ENCODE data around the gene KCTD6.

Gene KCTD6

DNA sequence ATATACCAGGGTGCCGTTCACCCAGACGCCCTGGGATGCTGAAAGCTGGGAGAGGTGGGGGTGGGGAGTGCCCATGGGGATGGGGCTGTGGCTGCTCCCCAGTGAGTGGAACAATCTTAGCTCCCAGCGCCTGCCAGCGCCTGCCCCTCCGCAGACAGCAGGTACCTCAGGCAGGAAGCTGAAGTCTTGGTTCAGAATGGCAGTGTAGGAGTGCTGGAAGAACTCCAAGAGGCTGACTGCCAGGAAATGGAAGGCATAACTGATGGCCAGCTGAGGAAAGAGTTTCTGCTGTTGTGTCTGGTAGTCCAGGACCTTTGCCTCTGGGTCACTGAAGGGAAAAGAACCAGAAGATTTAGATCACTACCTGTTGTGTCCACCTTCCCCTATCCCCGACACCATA, 36.7 kb downstream of the KCTD6 start:
- no peak overlapping the region for H3K27ac ChIP-seq
- H3K4me1 ChIP-seq (ENCODE audit: control insufficient read depth in 1 of 2, insufficient read depth in 1 of 2, low read depth in 1 of 2, low read length in 1 of 2): no peaks in the 10 kb centered on the region
- H3K9me3 ChIP-seq: no peaks in the 10 kb centered on the region
- TF ChIP-seq, protein P1, sequence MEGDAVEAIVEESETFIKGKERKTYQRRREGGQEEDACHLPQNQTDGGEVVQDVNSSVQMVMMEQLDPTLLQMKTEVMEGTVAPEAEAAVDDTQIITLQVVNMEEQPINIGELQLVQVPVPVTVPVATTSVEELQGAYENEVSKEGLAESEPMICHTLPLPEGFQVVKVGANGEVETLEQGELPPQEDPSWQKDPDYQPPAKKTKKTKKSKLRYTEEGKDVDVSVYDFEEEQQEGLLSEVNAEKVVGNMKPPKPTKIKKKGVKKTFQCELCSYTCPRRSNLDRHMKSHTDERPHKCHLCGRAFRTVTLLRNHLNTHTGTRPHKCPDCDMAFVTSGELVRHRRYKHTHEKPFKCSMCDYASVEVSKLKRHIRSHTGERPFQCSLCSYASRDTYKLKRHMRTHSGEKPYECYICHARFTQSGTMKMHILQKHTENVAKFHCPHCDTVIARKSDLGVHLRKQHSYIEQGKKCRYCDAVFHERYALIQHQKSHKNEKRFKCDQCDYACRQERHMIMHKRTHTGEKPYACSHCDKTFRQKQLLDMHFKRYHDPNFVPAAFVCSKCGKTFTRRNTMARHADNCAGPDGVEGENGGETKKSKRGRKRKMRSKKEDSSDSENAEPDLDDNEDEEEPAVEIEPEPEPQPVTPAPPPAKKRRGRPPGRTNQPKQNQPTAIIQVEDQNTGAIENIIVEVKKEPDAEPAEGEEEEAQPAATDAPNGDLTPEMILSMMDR (IDR thresholded peaks at IDR 0.05): no peak
- no peak overlapping the region for H3K4me3 ChIP-seq (ENCODE audit: low read depth in 1 of 2, low read length in 1 of 2)
- H3K27me3 ChIP-seq: no peaks in the 10 kb centered on the region
- H3K36me3 ChIP-seq: no peaks in the 10 kb centered on the region

DNA sequence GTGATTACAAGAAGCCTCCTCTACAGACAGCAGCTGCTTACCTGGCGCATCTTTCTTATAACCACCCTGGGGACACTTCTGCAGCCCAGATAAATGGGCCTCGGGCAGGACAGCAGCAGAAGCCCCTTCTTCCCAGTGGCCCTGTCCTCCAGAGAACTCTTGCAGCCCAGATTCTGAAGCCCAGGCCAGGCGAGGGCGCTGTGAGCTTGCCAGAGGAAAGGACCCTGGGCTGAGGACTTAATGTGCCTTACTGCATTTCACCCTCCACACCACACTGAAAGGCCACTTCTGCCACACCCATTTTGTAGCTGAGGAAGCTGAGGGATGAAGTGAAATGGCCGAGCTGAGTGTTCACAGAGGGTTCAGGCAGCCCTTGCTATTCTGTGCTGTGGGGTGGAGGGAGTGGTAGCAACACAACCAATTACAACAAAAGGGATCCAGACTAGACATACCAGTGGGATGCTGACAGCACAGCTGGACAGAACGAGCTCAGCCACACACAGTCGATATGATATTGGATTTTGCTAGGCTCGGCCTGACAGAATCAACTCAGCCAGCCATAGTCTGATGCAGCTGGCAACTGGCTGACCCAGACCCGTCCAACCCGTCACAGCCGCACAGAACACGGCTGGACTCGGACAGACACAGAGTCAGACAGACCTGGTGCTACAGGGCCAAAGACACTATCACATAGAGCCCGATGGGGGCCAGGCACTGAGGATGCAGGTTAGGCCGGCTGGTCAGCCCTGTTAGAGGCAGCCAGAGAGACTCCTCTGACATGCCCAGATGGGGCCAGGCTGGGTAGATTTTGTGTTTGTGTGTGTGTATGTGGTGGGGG, 37.8 kb downstream of the KCTD6 start:
- Histone ChIP-seq H3K4me3 (ENCODE audit: low read depth in 1 of 2, low read length in 1 of 2) (no peak overlapping the region), H3K27ac (no peak overlapping the region), H3K9me3 (no peaks in the 10 kb centered on the region), H3K36me3 (no peaks in the 10 kb centered on the region), H3K27me3 (no peaks in the 10 kb centered on the region), H3K4me1 (ENCODE audit: control insufficient read depth in 1 of 2, insufficient read depth in 1 of 2, low read depth in 1 of 2, low read length in 1 of 2) (no peaks in the 10 kb centered on the region)
- TF ChIP-seq, protein P1 (IDR thresholded peaks at IDR 0.05): no peak

DNA sequence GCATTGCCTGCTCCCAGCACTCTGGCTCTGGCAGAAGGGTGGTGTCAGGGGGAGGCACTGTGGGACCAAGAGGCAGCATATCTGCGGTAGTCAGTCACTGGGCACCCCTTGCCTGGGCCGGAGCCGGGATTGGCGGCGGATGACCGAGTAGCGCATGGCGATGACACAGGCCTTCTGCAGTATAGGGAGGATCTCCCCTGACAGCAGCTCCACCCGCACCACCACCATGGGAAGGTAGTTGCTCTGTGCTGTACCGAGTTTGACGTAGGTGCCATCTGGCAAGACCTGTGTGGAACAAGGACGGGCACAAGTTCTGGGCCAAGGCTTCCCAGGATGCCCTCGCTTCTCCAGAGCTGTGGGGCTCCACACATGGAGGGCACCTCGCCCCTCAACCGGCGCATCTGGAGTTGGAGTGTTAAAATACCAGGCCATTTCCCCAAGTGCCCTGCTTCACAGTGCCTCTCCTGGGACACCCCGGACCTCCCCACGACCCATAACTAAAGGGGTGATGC, 38.5 kb downstream of the KCTD6 start:
- Histone ChIP-seq H3K9me3 (no peaks in the 10 kb centered on the region), H3K4me1 (ENCODE audit: control insufficient read depth in 1 of 2, insufficient read depth in 1 of 2, low read depth in 1 of 2, low read length in 1 of 2) (no peaks in the 10 kb centered on the region), H3K27me3 (no peaks in the 10 kb centered on the region), H3K36me3 (no peaks in the 10 kb centered on the region), H3K27ac (no peak overlapping the region), H3K4me3 (ENCODE audit: low read depth in 1 of 2, low read length in 1 of 2) (no peak overlapping the region)
- TF ChIP-seq, protein P1 (IDR thresholded peaks at IDR 0.05): no peak

DNA sequence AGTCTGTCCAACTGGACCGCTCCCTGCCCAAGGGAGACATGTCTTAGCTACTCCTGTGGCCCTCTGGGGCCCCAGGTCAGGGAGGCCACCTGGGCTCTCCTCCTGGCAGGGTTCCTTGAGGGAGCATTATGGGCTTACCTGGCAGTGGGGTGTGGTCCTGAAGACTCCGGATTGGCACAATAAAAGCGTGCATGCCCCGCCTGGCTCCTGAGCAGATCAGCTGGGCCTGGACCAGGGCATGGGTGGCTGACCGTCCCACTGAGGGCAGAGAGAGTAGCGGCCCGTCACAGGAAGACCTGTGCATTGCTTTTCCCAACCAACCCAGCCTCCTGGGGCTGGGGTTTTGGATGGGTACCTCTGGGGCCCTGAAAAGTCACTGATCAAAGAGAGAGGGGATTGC, 39.7 kb downstream of the KCTD6 start:
- TF ChIP-seq, protein P1 (IDR thresholded peaks at IDR 0.05): no peak
- H3K4me3 ChIP-seq (ENCODE audit: low read depth in 1 of 2, low read length in 1 of 2): no peak overlapping the region
- no peaks in the 10 kb centered on the region for H3K27me3 ChIP-seq
- peaks cover 0 to 3% of the 10 kb centered on the region in 2 experiments for H3K4me1 ChIP-seq (ENCODE audit: control insufficient read depth in 1 of 2, insufficient read depth in 1 of 2, low read depth in 1 of 2, low read length in 1 of 2)
- no peak overlapping the region for H3K27ac ChIP-seq
- no peaks in the 10 kb centered on the region for H3K9me3 ChIP-seq
- H3K36me3 ChIP-seq: no peaks in the 10 kb centered on the region

DNA sequence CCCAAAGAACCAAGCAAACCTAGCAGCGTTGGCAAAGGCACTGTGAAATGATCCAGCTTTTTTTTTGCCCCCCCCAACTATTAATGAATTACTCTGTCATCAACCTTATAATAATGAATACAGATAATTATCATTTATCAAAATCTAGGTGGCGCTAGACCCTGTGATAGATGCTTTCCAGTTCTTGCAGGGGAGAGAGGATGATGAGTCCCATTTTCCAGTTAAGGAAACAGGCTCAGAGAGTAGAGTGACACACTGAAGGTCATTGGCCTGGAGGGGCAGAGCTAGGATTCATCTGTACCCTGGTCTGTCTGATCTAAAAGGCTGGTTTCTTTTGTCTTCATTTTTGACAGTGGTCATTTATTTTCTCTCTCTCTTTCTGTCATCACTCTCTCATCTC, 40.1 kb downstream of the KCTD6 start:
- H3K4me1 ChIP-seq (ENCODE audit: control insufficient read depth in 1 of 2, insufficient read depth in 1 of 2, low read depth in 1 of 2, low read length in 1 of 2): peaks cover 0 to 3% of the 10 kb centered on the region in 2 experiments
- no peak overlapping the region for H3K4me3 ChIP-seq (ENCODE audit: low read depth in 1 of 2, low read length in 1 of 2)
- H3K27me3 ChIP-seq: no peaks in the 10 kb centered on the region
- H3K27ac ChIP-seq: no peak overlapping the region
- no peaks in the 10 kb centered on the region for H3K9me3 ChIP-seq
- TF ChIP-seq, protein P1 (IDR thresholded peaks at IDR 0.05): no peak
- H3K36me3 ChIP-seq: no peaks in the 10 kb centered on the region

All from neutrophil (primary cell).